ENCODE data around the gene OOEP. TPM values are rescaled to one million over a fixed set of nuclear protein-coding genes. Genes with fewer than 3 reads are reported as not detected.

OOEP gene
- total and polyA plus RNA-seq, 2 of the 13 experiments (the other 11 are each of a cell fraction or from before 2014, with no cell fraction given): not detected

GRCh38 chr6:73362358-73362757 lies 7.3 kb downstream of the OOEP start, which contains the start of gene KHDC3L:
KHDC3L (plus strand) TSS chr6:73362658; CDS start chr6:73362730, 72 bp downstream.
- Histone ChIP-seq H3K79me2 (ENCODE audit: insufficient read depth, low read length) (no peaks in the 10 kb centered on the region), H3K9me3 (ENCODE audit: low read length) (no peaks in the 10 kb centered on the region), H3K4me3 (replicated peaks in 1 of 3; ENCODE audit: insufficient read depth in 1 of 3, low read depth in 2 of 3, low read length in 3 of 3) (no peak within 1 kb of the TSS), H3K36me3 (replicated peaks in 1 of 2; ENCODE audit: control insufficient read depth in 1 of 2, insufficient read depth in 2 of 2, low read length in 2 of 2) (no peaks in the 10 kb centered on the region), H4K20me1 (ENCODE audit: insufficient read depth, low read length) (no peaks in the 10 kb centered on the region), H3K27ac (ENCODE audit: extremely low read length, insufficient read depth, low read length) (no peak within 1 kb of the TSS), H2AFZ (ENCODE audit: low read length) (no peak within 1 kb of the TSS), H3K27me3 (ENCODE audit: control insufficient read depth in 1 of 2, insufficient read depth in 2 of 2, low read length in 2 of 2) (peaks cover 0 to 22% of the 10 kb centered on the region in 2 experiments; a peak in 1 of 5 replicates), H3K4me1 (ENCODE audit: insufficient read depth, low read length) (no peaks in the 10 kb centered on the region), H3K4me2 (ENCODE audit: low read depth, low read length) (no peak within 1 kb of the TSS), H3K9ac (ENCODE audit: insufficient read depth, low read depth, low read length) (no peak within 1 kb of the TSS)
- ATAC-seq: no peak; the same call in 2 of the 3 replicates
- DNase-seq (ENCODE audit: low spot score): no peak
- WGBS (ENCODE audit: low lambda C conversion rate): 61% methylated on average over 15 of the region's 23 CpGs
- POLR2A ChIA-PET: no interaction called here
- BruUV-seq (replicated peaks): no TSS peak
- CTCF ChIA-PET (ENCODE audit: low intra/inter-chr PET ratio, low total read pairs): no interaction called here
- FAIRE-seq: no peak
- in situ Hi-C loops (cut with HindIII; ENCODE audit: extremely low pct_ligation_motif_present, low pct_unique_long_range_greater_than_20kb): no loop called here
- intact Hi-C loops (cut with micrococcal nuclease; ENCODE audit: unreplicated experiment): no loop called here
- TF ChIP-seq MAFK (conservative IDR thresholded peaks at IDR 0.05 in 1 of 2, IDR thresholded peaks at IDR 0.05 in 1 of 2; ENCODE audit: low read length in 2 of 2): no peak
- no peak for TF ChIP-seq ZNF142 (CRISPR knock-in tag; IDR thresholded peaks at IDR 0.05)
- no peak for TF ChIP-seq SCMH1 (CRISPR knock-in tag; IDR thresholded peaks at IDR 0.05; ENCODE audit: borderline replicate concordance)
- TF ChIP-seq MIXL1 (CRISPR knock-in tag; IDR thresholded peaks at IDR 0.05): no peak
- no peak for TF ChIP-seq CHD2 (IDR thresholded peaks at IDR 0.05; ENCODE audit: low read depth, low read length)
- TF ChIP-seq TFE3 (CRISPR knock-in tag; IDR thresholded peaks at IDR 0.05): no peak
- TF ChIP-seq ZNF607 (CRISPR knock-in tag; IDR thresholded peaks at IDR 0.05; ENCODE audit: borderline replicate concordance): no peak
- no peak for TF ChIP-seq MXD4 (CRISPR knock-in tag; IDR thresholded peaks at IDR 0.05)
- no peak for TF ChIP-seq MBNL3 (CRISPR knock-in tag; conservative IDR thresholded peaks at IDR 0.05)
- no peak for TF ChIP-seq ZNF501 (CRISPR knock-in tag; IDR thresholded peaks at IDR 0.05)
- TF ChIP-seq ZNF331 (CRISPR knock-in tag; IDR thresholded peaks at IDR 0.05): no peak
- TF ChIP-seq DMAP1 (CRISPR knock-in tag; IDR thresholded peaks at IDR 0.05): no peak
- TF ChIP-seq HNRNPUL1 (IDR thresholded peaks at IDR 0.05; ENCODE audit: low read depth, low read length): no peak
- TF ChIP-seq ZNF383 (CRISPR knock-in tag; IDR thresholded peaks at IDR 0.05; ENCODE audit: borderline replicate concordance): no peak
- no peak for TF ChIP-seq IKZF5 (CRISPR knock-in tag; IDR thresholded peaks at IDR 0.05)
- no peak for TF ChIP-seq NKX3-1 (CRISPR knock-in tag; IDR thresholded peaks at IDR 0.05)
- no peak for TF ChIP-seq ZNF75D (CRISPR knock-in tag; IDR thresholded peaks at IDR 0.05; ENCODE audit: borderline replicate concordance)

Data from HepG2 (cell line).